Upper lobe of right lung (tissue), 1 donor: ENCODE results near the gene GREM2. TPM values are rescaled to one million over a fixed set of nuclear protein-coding genes. Genes with fewer than 3 reads are reported as not detected.

ENCODE experiments used
- ATAC-seq: fragments of 200-7000 bp; cut with Tn5 transposase; one replicate; pipeline ENCODE4 v1.9.1; 2020; ENCODE audit warnings: mild to moderate bottlenecking, moderate library complexity
- DNase-seq: peaks from one replicate; pipeline ENCODE4 v3.0.0-alpha.2; 2020
- H3K27ac ChIP-seq: fragments of 200-600 bp; one replicate; pipeline ENCODE4 v1.8.0; 2022
- H3K27me3 ChIP-seq: fragments of 200-600 bp; one replicate; pipeline ENCODE4 v1.8.0; 2022; ENCODE audit warnings: mild to moderate bottlenecking
- H3K36me3 ChIP-seq: fragments of 200-600 bp; one replicate; pipeline ENCODE4 v1.8.0; 2022
- H3K4me1 ChIP-seq: fragments of 200-600 bp; one replicate; pipeline ENCODE4 v1.8.0; 2022
- H3K4me3 ChIP-seq: fragments of 200-600 bp; one replicate; pipeline ENCODE4 v1.8.0; 2022; ENCODE audit warnings: mild to moderate bottlenecking
- H3K9me3 ChIP-seq: fragments of 200-600 bp; one replicate; pipeline ENCODE4 v1.8.0; 2022
- CTCF ChIP-seq: fragments of 200-600 bp; IDR thresholded peaks from one replicate; pipeline ENCODE4 v1.8.0; 2022; ENCODE audit warnings: antibody characterized with exemption
- intact Hi-C: fragments of 100-400 bp; cut with DNase I; formaldehyde crosslinking; loops from one replicate; pipeline ENCODE4 v1.11.0; 2022
- total RNA-seq: library from RNA; stranded (reverse); fragmentation: NEBNext Ultra II Directional; extraction: Animal tissue kit (Norgen Biotek cat#: 25700); gene quantifications from one replicate; pipeline ENCODE4 v1.2.1, GENCODE V29; 2021
- donor health status: DM: no; HTN: yes; CAD: no; lungs with severe emphysema.

The GREM2 gene
- total RNA-seq, 1 donor from 2014 or later, result 0.64 TPM

DNA sequence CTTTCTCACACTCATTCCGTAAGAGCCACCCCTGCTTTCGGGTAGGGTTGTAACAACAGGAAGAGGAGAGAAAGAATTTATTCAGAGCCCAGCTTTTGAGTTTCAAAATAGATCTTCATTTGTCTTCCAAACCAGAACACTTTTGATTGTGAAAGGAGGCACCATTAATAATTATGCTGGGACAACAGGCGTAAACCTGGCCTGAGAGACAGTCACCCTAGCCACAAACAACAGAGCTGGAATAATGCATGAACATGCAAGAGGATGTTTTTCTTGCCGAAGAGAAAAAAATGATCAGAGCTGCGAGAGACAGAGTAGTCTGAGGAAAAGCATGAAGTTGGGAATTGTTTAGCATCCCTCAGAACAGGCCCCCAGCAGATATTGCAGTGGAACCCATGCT is 18.5 kb upstream of the GREM2 start:
- DNase-seq (no peak), ATAC-seq (no peak)
- no peak for TF ChIP-seq CTCF
- Histone ChIP-seq H3K9me3 (no peaks in the 10 kb centered on the region), H3K4me1 (no peaks in the 10 kb centered on the region), H3K4me3 (no peak overlapping the region), H3K27me3 (no peaks in the 10 kb centered on the region), H3K36me3 (no peaks in the 10 kb centered on the region), H3K27ac (no peak overlapping the region)
- intact Hi-C loops, result no loop called here

GRCh38 chr1:240621249-240621648 is 9.3 kb upstream of the GREM2 start:
- H3K9me3 ChIP-seq, result no peaks in the 10 kb centered on the region
- ATAC-seq (no peak), DNase-seq (no peak)
- TF ChIP-seq CTCF, result no peak
- H3K27ac ChIP-seq, result no peak overlapping the region
- H3K4me1 ChIP-seq, result no peaks in the 10 kb centered on the region
- no peak overlapping the region for H3K4me3 ChIP-seq
- no peaks in the 10 kb centered on the region for H3K27me3 ChIP-seq
- intact Hi-C loops, result no loop called here
- H3K36me3 ChIP-seq, result no peaks in the 10 kb centered on the region

DNA sequence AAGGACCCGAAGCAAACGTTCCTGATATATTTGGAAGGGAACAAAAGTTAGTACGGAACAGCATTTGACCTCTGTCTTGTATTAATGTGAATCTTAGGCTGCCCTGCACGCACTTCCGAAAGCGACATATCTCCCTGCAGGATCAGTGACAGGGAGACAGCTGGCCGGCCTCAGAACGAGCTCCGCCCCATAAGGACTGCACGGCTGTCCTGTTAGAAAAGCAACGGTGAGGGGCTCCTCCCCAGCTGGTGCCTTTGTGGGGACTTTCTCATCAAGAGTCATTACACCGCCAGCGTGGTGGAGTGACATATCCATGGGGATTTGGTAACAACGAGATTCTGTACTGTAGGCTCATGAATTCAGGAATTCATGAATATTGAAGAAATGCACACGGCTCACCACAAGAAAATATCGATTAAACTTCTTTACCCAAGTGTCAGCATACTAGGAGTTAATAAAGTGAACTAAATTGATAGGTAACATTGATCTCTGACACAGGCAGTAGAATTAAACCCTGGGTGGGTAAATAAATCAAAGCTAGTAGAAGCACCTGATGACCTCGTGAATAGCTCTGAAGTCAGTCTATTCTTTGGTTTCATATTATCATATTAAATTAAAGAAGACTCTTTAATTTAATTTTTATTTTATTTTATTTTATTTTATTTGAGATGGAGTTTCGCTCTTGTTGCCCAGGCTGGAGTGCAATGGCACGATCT is 8.1 kb upstream of the GREM2 start:
- no peak for ATAC-seq
- no peaks in the 10 kb centered on the region for H3K4me1 ChIP-seq
- intact Hi-C loops, result no loop called here

DNA sequence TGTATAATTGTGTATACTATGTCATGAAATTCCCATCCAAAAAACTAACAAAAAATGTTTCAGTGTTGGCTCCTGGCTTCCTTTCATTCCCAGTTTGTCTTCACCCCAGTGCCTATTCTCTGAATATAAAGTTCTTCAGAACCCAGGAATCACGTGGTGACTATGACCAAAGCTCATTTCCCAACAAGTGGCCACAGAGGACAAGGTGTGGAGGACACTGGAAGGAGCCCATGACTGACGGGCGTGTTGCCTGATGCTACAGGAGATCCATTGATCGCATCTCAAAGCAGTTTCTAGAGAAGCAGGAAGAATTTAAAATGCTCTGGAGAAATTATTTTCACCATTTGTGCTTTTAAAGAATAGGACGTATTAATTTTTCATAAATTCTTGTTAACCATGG is 7.4 kb upstream of the GREM2 start:
- no peak for TF ChIP-seq CTCF
- no peaks in the 10 kb centered on the region for H3K4me1 ChIP-seq
- no peaks in the 10 kb centered on the region for H3K27me3 ChIP-seq
- no peaks in the 10 kb centered on the region for H3K9me3 ChIP-seq
- H3K27ac ChIP-seq, result no peak overlapping the region
- no peak for DNase-seq
- H3K36me3 ChIP-seq, result no peaks in the 10 kb centered on the region
- intact Hi-C loops, result no loop called here
- ATAC-seq, result no peak
- no peak overlapping the region for H3K4me3 ChIP-seq

More for the DNA sequence above, 8.1 kb upstream of the GREM2 start:
- Histone ChIP-seq H3K9me3 (no peaks in the 10 kb centered on the region), H3K36me3 (no peaks in the 10 kb centered on the region), H3K27me3 (no peaks in the 10 kb centered on the region), H3K4me3 (no peak overlapping the region), H3K27ac (no peak overlapping the region)
- no peak for DNase-seq
- no peak for TF ChIP-seq CTCF

- no peak for TF ChIP-seq CTCF
- DNase-seq (no peak), ATAC-seq (no peak)
- intact Hi-C loops, result no loop called here
- no peak overlapping the region for H3K4me3 ChIP-seq
- H3K27ac ChIP-seq, result no peak overlapping the region
- no peaks in the 10 kb centered on the region for H3K9me3 ChIP-seq
- no peaks in the 10 kb centered on the region for H3K27me3 ChIP-seq
- H3K4me1 ChIP-seq, result no peaks in the 10 kb centered on the region
- no peaks in the 10 kb centered on the region for H3K36me3 ChIP-seq
Observed at GRCh38 chr1:240618946-240619345, 7.0 kb upstream of the GREM2 start.

- no peak for DNase-seq
- Histone ChIP-seq H3K27me3 (peaks cover 22% of the 10 kb centered on the region), H3K4me1 (no peaks in the 10 kb centered on the region), H3K4me3 (no peak overlapping the region), H3K27ac (no peak overlapping the region), H3K36me3 (no peaks in the 10 kb centered on the region), H3K9me3 (no peaks in the 10 kb centered on the region)
- no peak for ATAC-seq
- TF ChIP-seq CTCF, result no peak
- intact Hi-C loops, result no loop called here
Observed at GRCh38 chr1:240616018-240616417, 4.1 kb upstream of the GREM2 start.
